Smooth muscle cell (in vitro differentiated cells): ENCODE results near the gene VPS33B. TPM values are rescaled to one million over a fixed set of nuclear protein-coding genes. Genes with fewer than 3 reads are reported as not detected.

Experiments used
- DNase-seq: peaks from one replicate; lab custom pipeline; 2025; ENCODE audit not compliant: unreplicated experiment; lab: John Stamatoyannopoulos, UW
- H2AFZ ChIP-seq: fragments of 200-600 bp; sonication (generic); 2 replicates; pipeline ENCODE4 v1.6.0; 2016; ENCODE audit warnings: antibody characterized with exemption, low read depth, mild to moderate bottlenecking
- H3F3A ChIP-seq: fragments of 200-600 bp; sonication (generic); 2 replicates; pipeline ENCODE4 v1.6.0; 2017; ENCODE audit warnings: antibody characterized with exemption, low read depth
- H3K27ac ChIP-seq: fragments of 200-600 bp; sonication (generic); 2 replicates; pipeline ENCODE4 v1.5.1; 2016; ENCODE audit warnings: low read depth, mild to moderate bottlenecking
- H3K27me3 ChIP-seq: fragments of 200-600 bp; sonication (generic); 2 replicates; pipeline ENCODE4 v1.6.1; 2016; ENCODE audit warnings: low read depth, mild to moderate bottlenecking
- H3K36me3 ChIP-seq: fragments of 200-600 bp; sonication (generic); 2 replicates; pipeline ENCODE4 v1.5.1; 2016; ENCODE audit warnings: low read depth
- H3K4me1 ChIP-seq: fragments of 200-600 bp; sonication (generic); 2 replicates; pipeline ENCODE4 v1.5.1; 2016; ENCODE audit warnings: low read depth
- H3K4me2 ChIP-seq: fragments of 200-600 bp; sonication (generic); 2 replicates; pipeline ENCODE4 v1.6.0; 2016; ENCODE audit warnings: mild to moderate bottlenecking
- H3K4me3 ChIP-seq: fragments of 200-600 bp; sonication (generic); 2 replicates; pipeline ENCODE4 v1.5.1; 2016; ENCODE audit warnings: mild to moderate bottlenecking
- H3K79me2 ChIP-seq: fragments of 200-600 bp; sonication (generic); 2 replicates; pipeline ENCODE4 v1.6.0; 2016; ENCODE audit warnings: low read depth, mild to moderate bottlenecking
- H3K9ac ChIP-seq: fragments of 200-600 bp; sonication (generic); 2 replicates; pipeline ENCODE4 v1.6.0; 2016; ENCODE audit warnings: low read depth
- H3K9me3 ChIP-seq: fragments of 200-600 bp; sonication (generic); replicated peaks from 2 replicates; pipeline ENCODE4 v1.5.1; 2016; ENCODE audit warnings: low read depth
- H4K20me1 ChIP-seq: fragments of 200-600 bp; sonication (generic); 2 replicates; pipeline ENCODE4 v1.6.0; 2016; ENCODE audit warnings: low read depth
- CTCF ChIP-seq: fragments of 200-600 bp; sonication (generic); IDR thresholded peaks from 2 replicates; pipeline ENCODE4 v1.5.1; 2017; ENCODE audit warnings: borderline replicate concordance, mild to moderate bottlenecking, antibody characterized with exemption; ENCODE audit not compliant: insufficient read depth, poor library complexity, severe bottlenecking
- WGBS: methylation state at CpG from one replicate; pipeline ENCODE4 v1.1.7; 2016; ENCODE audit warnings: low lambda C conversion rate; 5-methylcytosine and 5-hydroxymethylcytosine counted together
- polyA plus RNA-seq: library from polyadenylated mRNA; unstranded; fragments of >200 nt; fragmentation: Nextera tagmentation; extraction: Ambion mirVana; gene quantifications from 2 replicates; pipeline ENCODE4 v1.2.1, GENCODE V29; 2016
- total RNA-seq: library from RNA; depleted of rRNA; stranded (reverse); fragments of >200 nt; gene quantifications from 2 replicates; pipeline ENCODE4 v1.2.3, GENCODE V29; 2014

Gene VPS33B
- 9.4 and 9.7 TPM in 2 replicates for total RNA-seq
- 12.4 and 18.1 TPM in 2 replicates for polyA plus RNA-seq

GRCh38 chr15:91022075-91022831, at the start of gene VPS33B:
Gene VPS33B, minus strand, starts transcription at chr15:91022594. Its CDS starts 345 bp downstream, at chr15:91022249.
- peaks cover 24% of the 10 kb centered on the region for H3K79me2 ChIP-seq
- no peak for TF ChIP-seq CTCF
- WGBS, result under 1% methylated on average over 47 of the region's 48 CpGs
- H3K27me3 ChIP-seq, result no peaks in the 10 kb centered on the region
- peaks cover 11% of the 10 kb centered on the region for H3K4me1 ChIP-seq
- no peaks in the 10 kb centered on the region for H3F3A ChIP-seq
- no peaks in the 10 kb centered on the region for H3K9me3 ChIP-seq
- peak within 1 kb of the TSS; percentile 99 for H2AFZ ChIP-seq
- DNase-seq, result peak; percentile 17
- H3K4me2 ChIP-seq, result peak within 1 kb of the TSS; percentile 93
- no peaks in the 10 kb centered on the region for H4K20me1 ChIP-seq
- H3K4me3 ChIP-seq, result peak within 1 kb of the TSS; percentile 88
- H3K9ac ChIP-seq, result peak within 1 kb of the TSS; percentile 72
- no peaks in the 10 kb centered on the region for H3K36me3 ChIP-seq
- H3K27ac ChIP-seq, result peak within 1 kb of the TSS; percentile 8

DNA sequence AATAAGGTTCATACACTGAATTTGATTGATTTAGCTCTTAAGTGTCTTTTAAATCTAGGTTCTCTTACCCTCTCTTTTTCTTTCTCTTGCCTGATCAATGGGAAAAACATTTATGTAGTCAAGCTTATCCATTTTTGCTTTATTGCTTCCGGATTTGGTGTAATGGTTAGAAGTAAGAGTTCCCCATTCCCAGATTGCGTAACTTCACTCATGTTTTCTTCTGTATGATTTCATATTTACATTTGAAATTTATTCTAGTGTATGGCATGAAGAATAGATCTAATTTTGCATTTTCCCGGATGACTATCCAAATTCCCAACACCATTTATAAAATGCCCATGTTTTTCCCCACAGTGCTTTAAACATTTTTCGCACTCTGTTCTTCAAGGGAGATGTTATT, 49.8 kb upstream of the VPS33B start:
- Histone ChIP-seq H3K4me1 (no peaks in the 10 kb centered on the region), H4K20me1 (no peaks in the 10 kb centered on the region), H3K27me3 (no peaks in the 10 kb centered on the region), H2AFZ (no peak overlapping the region), H3K9me3 (no peaks in the 10 kb centered on the region), H3K4me3 (no peak overlapping the region), H3K9ac (no peak overlapping the region), H3K4me2 (no peak overlapping the region), H3K36me3 (no peaks in the 10 kb centered on the region), H3K27ac (no peak overlapping the region), H3K79me2 (no peaks in the 10 kb centered on the region), H3F3A (no peaks in the 10 kb centered on the region)
- TF ChIP-seq CTCF, result no peak
- no peak for DNase-seq
- 89% methylated on average over 4 of the region's 4 CpGs for WGBS

- Histone ChIP-seq H3K27me3 (no peaks in the 10 kb centered on the region), H3F3A (no peaks in the 10 kb centered on the region), H2AFZ (no peak overlapping the region), H3K4me2 (no peak overlapping the region), H3K4me1 (no peaks in the 10 kb centered on the region), H3K27ac (no peak overlapping the region), H4K20me1 (no peaks in the 10 kb centered on the region), H3K9me3 (no peaks in the 10 kb centered on the region), H3K9ac (no peak overlapping the region), H3K4me3 (no peak overlapping the region), H3K36me3 (no peaks in the 10 kb centered on the region), H3K79me2 (no peaks in the 10 kb centered on the region)
- no peak for TF ChIP-seq CTCF
- DNase-seq, result no peak
- WGBS, result 84% methylated on average over 8 of the region's 8 CpGs
These were observed 48.5 kb upstream of the VPS33B start for GRCh38 chr15:91070872-91071271.

DNA sequence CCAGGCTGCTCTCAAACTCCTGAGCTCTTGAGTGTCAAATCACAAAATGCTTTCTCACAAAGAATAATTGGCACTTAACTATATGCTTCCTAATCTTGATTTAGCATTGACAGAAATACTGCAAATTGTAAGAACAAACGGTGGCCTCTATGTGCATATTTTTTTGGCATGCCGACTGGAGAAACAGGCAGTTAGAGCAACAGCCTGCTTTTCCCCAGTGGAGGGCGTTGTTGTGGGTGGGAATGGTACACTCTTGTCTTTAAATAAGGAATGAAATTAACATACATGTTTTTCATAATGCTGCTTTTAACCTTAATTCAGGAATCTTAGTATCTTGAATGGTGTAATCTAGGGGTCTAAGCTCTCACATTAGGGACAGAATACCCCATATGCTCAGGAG, 46.6 kb upstream of the VPS33B start:
- no peaks in the 10 kb centered on the region for H3F3A ChIP-seq
- no peak overlapping the region for H3K4me2 ChIP-seq
- no peak for TF ChIP-seq CTCF
- H3K27ac ChIP-seq, result no peak overlapping the region
- H3K4me3 ChIP-seq, result no peak overlapping the region
- no peak overlapping the region for H2AFZ ChIP-seq
- no peaks in the 10 kb centered on the region for H3K36me3 ChIP-seq
- 76% methylated on average over 3 of the region's 3 CpGs for WGBS
- H4K20me1 ChIP-seq, result no peaks in the 10 kb centered on the region
- H3K79me2 ChIP-seq, result no peaks in the 10 kb centered on the region
- H3K4me1 ChIP-seq, result no peaks in the 10 kb centered on the region
- H3K27me3 ChIP-seq, result no peaks in the 10 kb centered on the region
- no peak overlapping the region for H3K9ac ChIP-seq
- no peaks in the 10 kb centered on the region for H3K9me3 ChIP-seq
- no peak for DNase-seq
